Psoas muscle (tissue), 8 donors: ENCODE data around the gene LRWD1. TPM values are rescaled to one million over a fixed set of nuclear protein-coding genes. Genes with fewer than 3 reads are reported as not detected.

Source experiments
- ATAC-seq, 4 donors: fragments of 200-7000 bp; cut with Tn5 transposase; one replicate each; pipeline ENCODE4 v1.9.1; 2020; ENCODE audit warnings: moderate library complexity in 3 of 4, mild to moderate bottlenecking in 2 of 4
- DNase-seq, 2 donors: peaks; one replicate each; pipeline ENCODE4 v3.0.0-alpha.2; 2020
- H3K27ac ChIP-seq: fragments of 200-600 bp; one replicate; pipeline ENCODE4 v1.8.0; 2022
- H3K27me3 ChIP-seq, 3 donors: fragments of 200-600 bp in 1 of 3; one replicate each; pipeline versions ENCODE4 v1.6.1 to v1.8.0; 2013 to 2022; ENCODE audit warnings: low read length in 2 of 3, mild to moderate bottlenecking in 2 of 3, moderate library complexity in 1 of 3; ENCODE audit not compliant: insufficient read depth in 3 of 3
- H3K36me3 ChIP-seq, 2 donors: fragments of 200-600 bp in 1 of 2; one replicate each; pipeline versions ENCODE4 v1.6.1 to v1.8.0; 2013 to 2022; ENCODE audit warnings: low read depth in 1 of 2, mild to moderate bottlenecking in 1 of 2, moderate library complexity in 1 of 2; ENCODE audit not compliant: insufficient read depth in 1 of 2
- H3K4me1 ChIP-seq: fragments of 200-600 bp; one replicate; pipeline ENCODE4 v1.8.0; 2022
- H3K4me3 ChIP-seq: fragments of 200-600 bp; one replicate; pipeline ENCODE4 v1.8.0; 2022; ENCODE audit warnings: mild to moderate bottlenecking
- H3K9me3 ChIP-seq: fragments of 200-600 bp; one replicate; pipeline ENCODE4 v1.8.0; 2022
- CTCF ChIP-seq: fragments of 200-600 bp; IDR thresholded peaks from one replicate; pipeline ENCODE4 v1.8.0; 2022; ENCODE audit warnings: antibody characterized with exemption
- WGBS, 3 donors: extraction: QIAGEN DNeasy Blood & Tissue Kit; methylation state at CpG; one replicate each; pipeline versions ENCODE4 v1.1.6 to v1.1.7; 2013; 5-methylcytosine and 5-hydroxymethylcytosine counted together
- intact Hi-C, 2 donors: fragments of 100-400 bp; cut with DNase I; formaldehyde crosslinking; loops; one replicate each; pipeline versions ENCODE4 v1.11.0 to v1.14.2; 2022
- polyA plus RNA-seq, 3 donors: library from polyadenylated mRNA; stranded (reverse); fragments of 200-250 nt; gene quantifications; one replicate each; pipeline ENCODE4 v1.2.3, GENCODE V29; 2013
- total RNA-seq, 4 donors: library from RNA; stranded (reverse); fragmentation: NEBNext Ultra II Directional in 2 of 4; extraction: Animal tissue kit (Norgen Biotek cat#: 25700) in 2 of 4; gene quantifications; one replicate each; pipeline versions ENCODE4 v1.2.1 to v1.2.4, GENCODE V29; 2021 to 2023
- donor health status: healthy with polysubstance abuse.
- donor health status: DM: no; HTN: no; CAD: no; lungs with moderate emphysema.
- donor health status: Bipolar disorder and iron deficiency.
- donor health status: healthy.
- donor health status: DM: yes; HTN: yes; CAD: no.
- donor health status: DM: no; HTN: no; CAD: no.
- donor health status: DM: no; HTN: no; CAD: no.
- donor health status: DM: yes; HTN: yes; CAD: no.

Gene LRWD1
- total and polyA plus RNA-seq, 7 donors, result 10.4 to 40.9 (median 15.6) TPM

GRCh38 chr7:102431617-102432298 lies 33.0 kb upstream of the LRWD1 start:
- WGBS, 3 donors, result 33 to 43% (median 36%) methylated on average over 17 of the region's 17 CpGs
- H3K27ac ChIP-seq, result no peak overlapping the region
- peaks cover 3% of the 10 kb centered on the region for H3K4me1 ChIP-seq
- H3K4me3 ChIP-seq, result no peak overlapping the region
- no peak for TF ChIP-seq CTCF
- H3K36me3 ChIP-seq, result peaks cover 0 to 13% of the 10 kb centered on the region in 2 donors
- DNase-seq, result no peak
- intact Hi-C loops, result no loop called here
- ATAC-seq, result peak in 2 of 4 donors; percentile 15 to 25
- no peaks in the 10 kb centered on the region for H3K27me3 ChIP-seq
- no peaks in the 10 kb centered on the region for H3K9me3 ChIP-seq

GRCh38 chr7:102432442-102433218 lies 32.2 kb upstream of the LRWD1 start:
- 19 to 32% (median 25%) methylated on average over 22 to 27 of the region's 27 CpGs for WGBS, 3 donors
- no peak for DNase-seq
- H3K27ac ChIP-seq, result no peak overlapping the region
- no peak for TF ChIP-seq CTCF
- peaks cover 3% of the 10 kb centered on the region for H3K4me1 ChIP-seq
- intact Hi-C loops, result no loop called here
- peak overlapping the region; percentile 79 for H3K4me3 ChIP-seq
- H3K9me3 ChIP-seq, result no peaks in the 10 kb centered on the region
- no peaks in the 10 kb centered on the region for H3K27me3 ChIP-seq
- H3K36me3 ChIP-seq, result peaks cover 0 to 4% of the 10 kb centered on the region in 2 donors
- ATAC-seq, result peak in 3 of 4 donors; percentile 24 to 47 (median 35)

- no peaks in the 10 kb centered on the region for H3K9me3 ChIP-seq
- no peaks in the 10 kb centered on the region for H3K27me3 ChIP-seq
- H3K36me3 ChIP-seq, result no peaks in the 10 kb centered on the region
- H3K4me3 ChIP-seq, result peak within 1 kb of the TSS; percentile 79
- peaks cover 3% of the 10 kb centered on the region for H3K4me1 ChIP-seq
- intact Hi-C loops, result no loop called here
- WGBS, 3 donors, result 1 to 4% (median 2%) methylated on average over 24 to 90 of the region's 90 CpGs
- peak; percentile 83 to 86 for DNase-seq
- no peak within 1 kb of the TSS for H3K27ac ChIP-seq
- peak; percentile 69 to 89 (median 76) for ATAC-seq
- no peak for TF ChIP-seq CTCF
These were observed 31.4 kb upstream of the LRWD1 start, which contains the start of gene ORAI2 for GRCh38 chr7:102433219-102434038. Gene ORAI2, plus strand, starts transcription at chr7:102433575. Its CDS starts 5,382 bp downstream, at chr7:102438957.

GRCh38 chr7:102434039-102434486 lies 30.7 kb upstream of the LRWD1 start:
- peaks cover 3% of the 10 kb centered on the region for H3K4me1 ChIP-seq
- intact Hi-C loops, result no loop called here
- no peaks in the 10 kb centered on the region for H3K27me3 ChIP-seq
- no peak overlapping the region for H3K27ac ChIP-seq
- DNase-seq, result no peak
- ATAC-seq, result peak in 3 of 4 donors; percentile 22 to 31 (median 29)
- no peak for TF ChIP-seq CTCF
- H3K4me3 ChIP-seq, result peak overlapping the region; percentile 79
- WGBS, 3 donors, result 31 to 41% (median 34%) methylated on average over 9 of the region's 9 CpGs
- H3K9me3 ChIP-seq, result no peaks in the 10 kb centered on the region
- no peaks in the 10 kb centered on the region for H3K36me3 ChIP-seq
